Endothelial cell of umbilical vein (primary cell): ENCODE data around the gene SRSF10. TPM values are rescaled to one million over a fixed set of nuclear protein-coding genes. Genes with fewer than 3 reads are reported as not detected.

Experiments
- BruUV-seq: library from RNA; stranded (reverse); fragments of 400-500 nt; replicated peaks from 2 replicates; lab custom pipeline; 2021; lab: Mats Ljungman, UMichigan
- CTCF ChIA-PET: fragments of 300-600, 350-600 bp; sonication (Branson Sonifier 250); formaldehyde crosslinking; loops from one replicate; lab custom pipeline; 2021; ENCODE audit warnings: antibody characterized with exemption, inconsistent platforms; lab: Charles Lee
- POLR2A ChIA-PET: fragments of 300-600, 350-600 bp; sonication (Branson Sonifier 250); formaldehyde crosslinking; loops from one replicate; lab custom pipeline; 2021; ENCODE audit warnings: antibody characterized with exemption, inconsistent platforms; lab: Charles Lee
- DNase-seq: peaks from one replicate; pipeline ENCODE4 v3.0.0-alpha.2; 2011; ENCODE audit warnings: low read depth, low spot score
- FAIRE-seq: peaks from 2 replicates; lab custom pipeline; 2011; peaks lifted over from hg19 to GRCh38; lab: Jason Lieb, UNC
- H2AFZ ChIP-seq: 2 replicates; pipeline ENCODE4 v1.6.0; 2012; ENCODE audit warnings: low read depth, low read length, control low read depth, inconsistent platforms
- H3K27ac ChIP-seq: 2 replicates; pipeline ENCODE4 v1.5.1; 2011; ENCODE audit warnings: low read depth, mild to moderate bottlenecking, control low read depth, low read length, moderate library complexity; ENCODE audit not compliant: insufficient read depth
- H3K27me3 ChIP-seq, 2 experiments: 2 replicates each; pipeline versions ENCODE4 v1.6.0 to v1.6.1; 2011; ENCODE audit warnings: low read length in 2 of 2, mixed read lengths in 1 of 2; ENCODE audit not compliant: control insufficient read depth in 2 of 2, insufficient read depth in 2 of 2
- H3K36me3 ChIP-seq, 2 experiments: 2 replicates in 1 of 2; 3 replicates in 1 of 2; pipeline ENCODE4 v1.5.1; 2011; ENCODE audit warnings: low read length in 2 of 2, mild to moderate bottlenecking in 1 of 2, moderate library complexity in 1 of 2; ENCODE audit not compliant: control insufficient read depth in 2 of 2, insufficient read depth in 2 of 2; ENCODE audit errors: extremely low read depth in 1 of 2
- H3K4me1 ChIP-seq: 3 replicates; pipeline ENCODE4 v1.5.1; 2011; ENCODE audit warnings: mild to moderate bottlenecking, low read length; ENCODE audit not compliant: control insufficient read depth, insufficient read depth; ENCODE audit errors: extremely low read depth
- H3K4me2 ChIP-seq: 2 replicates; pipeline ENCODE4 v1.6.1; 2011; ENCODE audit warnings: low read length, control low read depth, mixed read lengths; ENCODE audit not compliant: insufficient read depth
- H3K4me3 ChIP-seq, 3 experiments: fragments of 200-600 bp in 1 of 3; sonication (generic), shearing (Covaris generic) in 1 of 3; replicated peaks in 1 of 3; 2 replicates each; pipeline ENCODE4 v1.5.1; 2011 to 2016; ENCODE audit warnings: control low read depth in 3 of 3, low read length in 3 of 3, mild to moderate bottlenecking in 2 of 3, inconsistent platforms in 1 of 3, low read depth in 1 of 3, moderate library complexity in 1 of 3; ENCODE audit not compliant: insufficient read depth in 1 of 3
- H3K79me2 ChIP-seq: 2 replicates; pipeline ENCODE4 v1.6.0; 2012; ENCODE audit warnings: low read length, inconsistent platforms; ENCODE audit not compliant: control insufficient read depth, insufficient read depth
- H3K9ac ChIP-seq: replicated peaks from 2 replicates; pipeline ENCODE3; 2011; ENCODE audit warnings: low read length, control low read depth; ENCODE audit not compliant: insufficient read depth; ENCODE audit errors: extremely low read depth
- H3K9me1 ChIP-seq: replicated peaks from 3 replicates; pipeline ENCODE4 v1.6.0; 2011; ENCODE audit warnings: mild to moderate bottlenecking, low read length; ENCODE audit not compliant: control insufficient read depth, insufficient read depth; ENCODE audit errors: extremely low read depth
- H3K9me3 ChIP-seq: replicated peaks from 2 replicates; pipeline ENCODE4 v1.5.1; 2012; ENCODE audit warnings: low read length, inconsistent platforms; ENCODE audit not compliant: control insufficient read depth, insufficient read depth
- H4K20me1 ChIP-seq: replicated peaks from 2 replicates; pipeline ENCODE3; 2011; ENCODE audit warnings: mild to moderate bottlenecking, low read length; ENCODE audit not compliant: control insufficient read depth, insufficient read depth; ENCODE audit errors: extremely low read depth
- EZH2 ChIP-seq: IDR thresholded peaks from 2 replicates; pipeline ENCODE4 v1.6.1; 2012; ENCODE audit warnings: borderline replicate concordance, low read depth, mild to moderate bottlenecking, moderate library complexity, low read length, inconsistent platforms; ENCODE audit not compliant: severe bottlenecking
- FOS ChIP-seq: IDR thresholded peaks from 2 replicates; pipeline ENCODE4 v1.6.1; 2011; ENCODE audit warnings: mild to moderate bottlenecking, low read length, moderate library complexity, borderline replicate concordance; ENCODE audit not compliant: insufficient read depth
- GATA2 ChIP-seq: IDR thresholded peaks from 2 replicates; pipeline ENCODE4 v1.7.0; 2011; ENCODE audit warnings: low read depth, mild to moderate bottlenecking, moderate library complexity, mixed read lengths, low read length; ENCODE audit not compliant: insufficient read length, insufficient read depth
- JUN ChIP-seq: IDR thresholded peaks from 2 replicates; pipeline ENCODE4 v1.6.1; 2011; ENCODE audit warnings: borderline replicate concordance, low read depth; ENCODE audit not compliant: insufficient read length, insufficient read depth
- MAX ChIP-seq: IDR thresholded peaks from 2 replicates; pipeline ENCODE4 v1.6.1; 2011; ENCODE audit not compliant: insufficient read depth, insufficient read length
- MYC ChIP-seq: IDR thresholded peaks from one replicate; pipeline ENCODE4 v1.6.1; 2011; ENCODE audit warnings: mild to moderate bottlenecking, low read depth, low read length
- POLR2A ChIP-seq: IDR thresholded peaks from 2 replicates; pipeline ENCODE4 v1.6.1; 2012; ENCODE audit warnings: low read depth, mild to moderate bottlenecking, control low read depth, low read length
- POLR2AphosphoS5 ChIP-seq: IDR thresholded peaks from 2 replicates; pipeline ENCODE4 v1.6.1; 2012; ENCODE audit warnings: low read depth, mild to moderate bottlenecking, control low read depth, low read length, moderate library complexity; ENCODE audit not compliant: insufficient read depth
- dilution Hi-C: fragments of 300-500 bp; cut with MboI; formaldehyde crosslinking; loops from one replicate; pipeline ENCODE4 v1.15.0; 2019; ENCODE audit warnings: low sequenced_read_pairs; ENCODE audit not compliant: extremely low pct_ligation_motif_present
- intact Hi-C: fragments of 100-400 bp; cut with micrococcal nuclease; formaldehyde crosslinking; loops from one replicate; pipeline ENCODE4 v1.10.0; 2022
- polyA plus RNA-seq, 4 experiments: library from polyadenylated mRNA; depleted of rRNA in 3 of 4; stranded (reverse) in 3 of 4; unstranded in 1 of 4; fragments of >200 nt; gene quantifications; 2 replicates each; pipeline versions ENCODE4 v1.2.1 to v1.2.3, GENCODE V29; 2011 to 2012; ENCODE audit warnings: missing spikeins in 1 of 4
- total RNA-seq: library from RNA; stranded (reverse); gene quantifications from 2 replicates; pipeline ENCODE4 v1.2.3, GENCODE V29; 2021
- TF ChIP-seq, protein P1 (sequence below), 2 donors: IDR thresholded peaks; 1 replicate in 1 of 2; 2 replicates in 1 of 2; pipeline ENCODE4 v1.5.1; 2011; ENCODE audit warnings: low read length in 2 of 2, mild to moderate bottlenecking in 2 of 2, moderate library complexity in 2 of 2, control low read depth in 1 of 2, inconsistent platforms in 1 of 2, low read depth in 1 of 2; ENCODE audit not compliant: insufficient read depth in 1 of 2; ENCODE audit errors: extremely low read depth in 1 of 2

The SRSF10 gene
- total and polyA plus RNA-seq, 2 donors (not counting 3 experiments of a cell fraction or from before 2014, with no cell fraction given) = 124 to 135 TPM

DNA sequence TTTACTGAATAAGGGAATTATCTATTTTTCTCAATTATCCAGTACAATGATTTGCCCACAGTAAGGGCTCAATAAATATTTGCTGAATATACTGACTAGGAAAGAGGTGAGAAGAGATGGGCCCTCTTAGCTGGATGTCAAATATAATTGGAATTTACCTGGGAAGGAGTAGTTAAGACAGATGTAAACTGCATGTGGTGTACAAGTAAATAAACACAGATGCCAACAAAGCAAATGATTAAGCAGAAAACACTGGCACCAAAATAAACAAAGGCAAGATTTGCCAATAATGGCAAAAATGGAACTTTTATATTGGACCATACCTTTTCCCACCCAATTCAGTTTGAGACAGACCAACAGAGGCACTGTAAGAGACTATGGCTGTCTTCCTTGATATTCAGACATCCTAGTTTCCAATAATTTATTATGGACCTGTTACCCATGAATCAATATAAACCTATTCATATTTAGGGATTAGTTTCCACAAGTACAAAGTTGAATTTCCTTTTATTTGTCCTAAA lies 13.1 kb downstream of the SRSF10 start:
- TF ChIP-seq POLR2AphosphoS5 (no peak), GATA2 (no peak), MAX (no peak), POLR2A (no peak), JUN (no peak), EZH2 (no peak), FOS (no peak), MYC (no peak)
- TF ChIP-seq, protein P1, sequence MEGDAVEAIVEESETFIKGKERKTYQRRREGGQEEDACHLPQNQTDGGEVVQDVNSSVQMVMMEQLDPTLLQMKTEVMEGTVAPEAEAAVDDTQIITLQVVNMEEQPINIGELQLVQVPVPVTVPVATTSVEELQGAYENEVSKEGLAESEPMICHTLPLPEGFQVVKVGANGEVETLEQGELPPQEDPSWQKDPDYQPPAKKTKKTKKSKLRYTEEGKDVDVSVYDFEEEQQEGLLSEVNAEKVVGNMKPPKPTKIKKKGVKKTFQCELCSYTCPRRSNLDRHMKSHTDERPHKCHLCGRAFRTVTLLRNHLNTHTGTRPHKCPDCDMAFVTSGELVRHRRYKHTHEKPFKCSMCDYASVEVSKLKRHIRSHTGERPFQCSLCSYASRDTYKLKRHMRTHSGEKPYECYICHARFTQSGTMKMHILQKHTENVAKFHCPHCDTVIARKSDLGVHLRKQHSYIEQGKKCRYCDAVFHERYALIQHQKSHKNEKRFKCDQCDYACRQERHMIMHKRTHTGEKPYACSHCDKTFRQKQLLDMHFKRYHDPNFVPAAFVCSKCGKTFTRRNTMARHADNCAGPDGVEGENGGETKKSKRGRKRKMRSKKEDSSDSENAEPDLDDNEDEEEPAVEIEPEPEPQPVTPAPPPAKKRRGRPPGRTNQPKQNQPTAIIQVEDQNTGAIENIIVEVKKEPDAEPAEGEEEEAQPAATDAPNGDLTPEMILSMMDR (IDR thresholded peaks at IDR 0.05; ENCODE audit: extremely low read depth in 1 of 2, insufficient read depth in 1 of 2, low read depth in 1 of 2, low read length in 2 of 2) = no peak
- no peaks in the 10 kb centered on the region for H3K27me3 ChIP-seq
- dilution Hi-C loops = no loop called here
- H3K9me3 ChIP-seq = no peaks in the 10 kb centered on the region
- no peak for FAIRE-seq
- H2AFZ ChIP-seq = no peak overlapping the region
- H4K20me1 ChIP-seq = peaks cover 5% of the 10 kb centered on the region
- CTCF ChIA-PET = interaction anchor here (1.1 to 4.8 kb wide), 3 partner anchors 9 to 61 kb away, joined by 3 to 30 read pairs (median 4); no protein-coding TSS in a partner anchor
- POLR2A ChIA-PET = no interaction called here
- H3K27ac ChIP-seq = no peak overlapping the region
- H3K36me3 ChIP-seq = peaks cover 3 to 29% of the 10 kb centered on the region in 2 experiments
- peaks cover 30% of the 10 kb centered on the region for H3K79me2 ChIP-seq
- DNase-seq = no peak
- H3K4me3 ChIP-seq = no peak overlapping the region
- intact Hi-C loops = no loop called here
- BruUV-seq = no TSS peak
- H3K4me1 ChIP-seq = peaks cover 5% of the 10 kb centered on the region
- no peak overlapping the region for H3K9ac ChIP-seq
- no peaks in the 10 kb centered on the region for H3K9me1 ChIP-seq
- H3K4me2 ChIP-seq = no peak overlapping the region
